Right lobe of liver (tissue), 6 donors: ENCODE data around the gene HOXA3. TPM values are rescaled to one million over a fixed set of nuclear protein-coding genes. Genes with fewer than 3 reads are reported as not detected.
A peak's percentile ranks its signal among the peaks of the same experiment; 100 is the strongest.

Experiments used
- ATAC-seq, 4 donors: fragments of 200-7000 bp; cut with Tn5 transposase; one replicate each; pipeline ENCODE4 v1.9.1; 2020; ENCODE audit warnings: mild to moderate bottlenecking in 4 of 4, moderate library complexity in 4 of 4
- DNase-seq, 3 donors: peaks; one replicate each; pipeline ENCODE4 v3.0.0-alpha.2; 2020
- H3K27ac ChIP-seq, 3 donors: fragments of 200-600 bp; one replicate each; pipeline ENCODE4 v1.8.0; 2022
- H3K27me3 ChIP-seq, 2 donors: fragments of 200-600 bp; one replicate each; pipeline ENCODE4 v1.8.0; 2022
- H3K36me3 ChIP-seq, 4 donors: fragments of 200-600 bp; sonication (generic) in 1 of 4; one replicate each; pipeline versions ENCODE4 v1.5.1 to v1.8.0; 2017 to 2022; ENCODE audit warnings: control low read depth in 1 of 4
- H3K4me1 ChIP-seq, 4 donors: fragments of 200-600 bp; sonication (generic) in 1 of 4; one replicate each; pipeline versions ENCODE4 v1.5.1 to v1.8.0; 2017 to 2022; ENCODE audit warnings: control low read depth in 1 of 4
- H3K4me3 ChIP-seq, 3 donors: fragments of 200-600 bp; one replicate each; pipeline ENCODE4 v1.8.0; 2022
- H3K9me3 ChIP-seq, 4 donors: fragments of 200-600 bp; sonication (generic) in 1 of 4; one replicate each; pipeline versions ENCODE4 v1.5.1 to v1.8.0; 2017 to 2022; ENCODE audit warnings: control low read depth in 1 of 4
- CTCF ChIP-seq, 4 donors: fragments of 200-600 bp in 3 of 4; fragments of 450-650 bp in 1 of 4; IDR thresholded peaks; one replicate each; pipeline versions ENCODE4 v1.5.1 to v1.8.0; 2016 to 2022; ENCODE audit warnings: antibody characterized with exemption in 4 of 4, mild to moderate bottlenecking in 2 of 4
- POLR2A ChIP-seq: fragments of 450-650 bp; IDR thresholded peaks from one replicate; pipeline ENCODE4 v1.6.1; 2017; ENCODE audit warnings: antibody characterized with exemption, mild to moderate bottlenecking
- WGBS: methylation state at CpG from one replicate; pipeline ENCODE4 v1.1.6; 2018; ENCODE audit warnings: low coverage, low lambda C conversion rate; ENCODE audit not compliant: insufficient coverage; ENCODE audit errors: missing lambda C conversion rate; 5-methylcytosine and 5-hydroxymethylcytosine counted together
- intact Hi-C, 2 donors: fragments of 100-400 bp; cut with DNase I; formaldehyde crosslinking; loops; one replicate each; pipeline versions ENCODE4 v1.11.2 to v1.14.1; 2022
- total RNA-seq, 6 experiments: library from RNA; depleted of rRNA in 2 of 6; stranded (reverse); fragments of >200 nt in 2 of 6; fragmentation: NEBNext Ultra II Directional in 3 of 6; extraction: Animal tissue kit (Norgen Biotek cat#: 25700) in 3 of 6; gene quantifications; one replicate each; pipeline versions ENCODE4 v1.1.0 to v1.2.4, GENCODE V29; 2016 to 2023
- donor health status: DM: no; HTN: yes; CAD: no.
- donor health status: DM: no; HTN: no; CAD: no.
- donor health status: DM: no; HTN: no; CAD: no.
- donor health status: DM: no; HTN: yes; CAD: no.
- donor health status: DM: no; HTN: yes; CAD: no.

The HOXA3 gene
- total RNA-seq, 6 experiments from 2014 or later, result 0.17 to 0.26 (median 0.25) TPM; not detected in 2

- DNase-seq, result no peak
- TF ChIP-seq POLR2A (no peak), CTCF (IDR thresholded peaks at IDR 0.05) (no peak)
- WGBS, result 64% methylated on average over 2 of the region's 2 CpGs
- Histone ChIP-seq H3K4me3 (no peak overlapping the region), H3K27me3 (peaks cover 1 to 14% of the 10 kb centered on the region in 2 donors), H3K27ac (no peak overlapping the region), H3K9me3 (no peaks in the 10 kb centered on the region), H3K36me3 (no peaks in the 10 kb centered on the region), H3K4me1 (no peaks in the 10 kb centered on the region)
- intact Hi-C loops, result no loop called here
- ATAC-seq, result no peak
Observed at GRCh38 chr7:27083646-27084045, 68.7 kb downstream of the HOXA3 start.

GRCh38 chr7:27082171-27082570, 70.2 kb downstream of the HOXA3 start:
- peaks cover 0 to 5% of the 10 kb centered on the region in 2 donors for H3K27me3 ChIP-seq
- WGBS, result 57% methylated on average over 1 of the region's 1 CpG
- H3K27ac ChIP-seq, result no peak overlapping the region
- no peak overlapping the region for H3K4me3 ChIP-seq
- intact Hi-C loops, result no loop called here
- H3K36me3 ChIP-seq, result no peaks in the 10 kb centered on the region
- no peak for DNase-seq
- no peaks in the 10 kb centered on the region for H3K4me1 ChIP-seq
- TF ChIP-seq POLR2A (no peak), CTCF (IDR thresholded peaks at IDR 0.05) (no peak)
- no peaks in the 10 kb centered on the region for H3K9me3 ChIP-seq
- no peak for ATAC-seq

GRCh38 chr7:27080844-27081436, 71.4 kb downstream of the HOXA3 start:
- no peak for DNase-seq
- TF ChIP-seq POLR2A (no peak), CTCF (IDR thresholded peaks at IDR 0.05) (no peak)
- no peaks in the 10 kb centered on the region for H3K36me3 ChIP-seq
- no peak overlapping the region for H3K27ac ChIP-seq
- H3K4me3 ChIP-seq, result no peak overlapping the region
- intact Hi-C loops, result no loop called here
- no peak for ATAC-seq
- H3K4me1 ChIP-seq, result no peaks in the 10 kb centered on the region
- H3K27me3 ChIP-seq, result no peaks in the 10 kb centered on the region
- 57% methylated on average over 3 of the region's 4 CpGs for WGBS
- H3K9me3 ChIP-seq, result no peaks in the 10 kb centered on the region

GRCh38 chr7:27079234-27079975, 73.0 kb downstream of the HOXA3 start:
- Histone ChIP-seq H3K9me3 (no peaks in the 10 kb centered on the region), H3K4me1 (no peaks in the 10 kb centered on the region), H3K4me3 (no peak overlapping the region), H3K36me3 (no peaks in the 10 kb centered on the region), H3K27me3 (no peaks in the 10 kb centered on the region), H3K27ac (no peak overlapping the region)
- TF ChIP-seq POLR2A (no peak), CTCF (IDR thresholded peaks at IDR 0.05) (no peak)
- WGBS, result 71% methylated on average over 1 of the region's 1 CpG
- ATAC-seq (peak in 2 of 4 donors; percentile 20 to 52), DNase-seq (no peak)
- intact Hi-C loops, result no loop called here
